ENCODE results near the gene LARP1. TPM values are rescaled to one million over a fixed set of nuclear protein-coding genes. Genes with fewer than 3 reads are reported as not detected.
"Not testable (repeated sequence)": the region's sequence is repeated elsewhere in the genome, so short reads cannot be mapped to it uniquely, and the experiment has no call there.

Gene LARP1
- total RNA-seq, 2 experiments from 2014 or later: 225 to 339 TPM

- no peak for ATAC-seq
- Mint-ChIP-seq H3K27me3 (no peaks in the 10 kb centered on the region), H3K27ac (no peak overlapping the region), H3K4me1 (no peaks in the 10 kb centered on the region), H3K4me3 (no peak overlapping the region), H3K9me3 (ENCODE audit: low read depth) (no peaks in the 10 kb centered on the region), H3K36me3 (ENCODE audit: low read depth) (no peaks in the 10 kb centered on the region)
- intact Hi-C loops (cut with DNase I, micrococcal nuclease): no loop called here
- ChIA-PET CTCF (no interaction called here), POLR2A (no interaction called here)
- DNase-seq: no peak
Observed at GRCh38 chr5:154722097-154722496, 33.1 kb upstream of the LARP1 start.

- DNase-seq (no peak), ATAC-seq (no peak)
- intact Hi-C loops (cut with DNase I, micrococcal nuclease): no loop called here
- ChIA-PET CTCF (no interaction called here), POLR2A (no interaction called here)
- H3K4me1 Mint-ChIP-seq: no peaks in the 10 kb centered on the region
- H3K4me3 Mint-ChIP-seq: no peak overlapping the region
- no peaks in the 10 kb centered on the region for H3K36me3 Mint-ChIP-seq (ENCODE audit: low read depth)
- no peaks in the 10 kb centered on the region for H3K9me3 Mint-ChIP-seq (ENCODE audit: low read depth)
- H3K27me3 Mint-ChIP-seq: no peaks in the 10 kb centered on the region
- no peak overlapping the region for H3K27ac Mint-ChIP-seq
Observed at GRCh38 chr5:154722936-154723335, 32.2 kb upstream of the LARP1 start.

- POLR2A ChIA-PET: no interaction called here
- Mint-ChIP-seq H3K36me3 (ENCODE audit: low read depth) (no peaks in the 10 kb centered on the region), H3K4me1 (no peaks in the 10 kb centered on the region), H3K27ac (no peak overlapping the region), H3K9me3 (ENCODE audit: low read depth) (no peaks in the 10 kb centered on the region), H3K27me3 (no peaks in the 10 kb centered on the region), H3K4me3 (no peak overlapping the region)
- ATAC-seq (no peak), DNase-seq (no peak)
- intact Hi-C loops (cut with DNase I, micrococcal nuclease): no loop called here
- CTCF ChIA-PET: interaction anchor here (0.6 kb wide), 1 partner anchor 57 kb away, joined by 4 read pairs; no protein-coding TSS in a partner anchor
Observed at GRCh38 chr5:154723740-154724505, 31.3 kb upstream of the LARP1 start.

GRCh38 chr5:154727361-154727760 lies 27.8 kb upstream of the LARP1 start:
- H3K27ac Mint-ChIP-seq: no peak overlapping the region
- no peaks in the 10 kb centered on the region for H3K27me3 Mint-ChIP-seq
- no peaks in the 10 kb centered on the region for H3K36me3 Mint-ChIP-seq (ENCODE audit: low read depth)
- peaks cover 3% of the 10 kb centered on the region for H3K9me3 Mint-ChIP-seq (ENCODE audit: low read depth)
- ATAC-seq: no peak
- POLR2A ChIA-PET: no interaction called here
- DNase-seq: no peak
- CTCF ChIA-PET: no interaction called here
- no peak overlapping the region for H3K4me3 Mint-ChIP-seq
- no peaks in the 10 kb centered on the region for H3K4me1 Mint-ChIP-seq
- intact Hi-C loops (cut with DNase I, micrococcal nuclease): no loop called here

GRCh38 chr5:154728939-154729588 lies 26.1 kb upstream of the LARP1 start:
- CTCF ChIA-PET: interaction anchor here (0.9 kb wide), 1 partner anchor 15 kb away, joined by 3 read pairs; no protein-coding TSS in a partner anchor
- intact Hi-C loops (cut with DNase I, micrococcal nuclease): no loop called here
- Mint-ChIP-seq H3K9me3 (ENCODE audit: low read depth) (peaks cover 3% of the 10 kb centered on the region), H3K4me1 (no peaks in the 10 kb centered on the region), H3K36me3 (ENCODE audit: low read depth) (no peaks in the 10 kb centered on the region), H3K27me3 (no peaks in the 10 kb centered on the region), H3K4me3 (no peak overlapping the region), H3K27ac (no peak overlapping the region)
- POLR2A ChIA-PET: interaction anchor here (0.7 kb wide), 1 partner anchor 209 kb away, joined by 3 read pairs; no protein-coding TSS in a partner anchor
- DNase-seq: no peak
- ATAC-seq: no peak

- Mint-ChIP-seq H3K36me3 (ENCODE audit: low read depth) (no peaks in the 10 kb centered on the region), H3K4me1 (no peaks in the 10 kb centered on the region), H3K27ac (no peak overlapping the region), H3K9me3 (ENCODE audit: low read depth) (peaks cover 3% of the 10 kb centered on the region), H3K4me3 (no peak overlapping the region), H3K27me3 (no peaks in the 10 kb centered on the region)
- POLR2A ChIA-PET: interaction anchor here (0.7 kb wide), 1 partner anchor 208 kb away, joined by 3 read pairs; no protein-coding TSS in a partner anchor
- ATAC-seq (no peak), DNase-seq (no peak)
- intact Hi-C loops (cut with DNase I, micrococcal nuclease): no loop called here
- CTCF ChIA-PET: interaction anchor here (0.9 kb wide), 1 partner anchor 16 kb away, joined by 3 read pairs; no protein-coding TSS in a partner anchor
Observed at GRCh38 chr5:154729613-154730012, 25.6 kb upstream of the LARP1 start.

GRCh38 chr5:154730761-154731160 lies 24.4 kb upstream of the LARP1 start:
- H3K36me3 Mint-ChIP-seq (ENCODE audit: low read depth); H3K4me3 Mint-ChIP-seq; H3K27ac Mint-ChIP-seq; DNase-seq; ATAC-seq; H3K4me1 Mint-ChIP-seq; H3K27me3 Mint-ChIP-seq; H3K9me3 Mint-ChIP-seq (ENCODE audit: low read depth); POLR2A ChIA-PET; intact Hi-C loops (cut with DNase I, micrococcal nuclease): not testable (repeated sequence)
- CTCF ChIA-PET: interaction anchor here (0.9 kb wide), 1 partner anchor 80 kb away, joined by 5 read pairs; no protein-coding TSS in a partner anchor

- ChIA-PET CTCF (interaction anchor here (1.3 kb wide), 1 partner anchor 128 kb away, joined by 3 read pairs; no protein-coding TSS in a partner anchor), POLR2A (no interaction called here)
- no peaks in the 10 kb centered on the region for H3K27me3 Mint-ChIP-seq
- no peaks in the 10 kb centered on the region for H3K36me3 Mint-ChIP-seq (ENCODE audit: low read depth)
- peaks cover 3% of the 10 kb centered on the region for H3K9me3 Mint-ChIP-seq (ENCODE audit: low read depth)
- H3K4me3 Mint-ChIP-seq: no peak overlapping the region
- ATAC-seq (no peak), DNase-seq (no peak)
- no peak overlapping the region for H3K27ac Mint-ChIP-seq
- H3K4me1 Mint-ChIP-seq: no peaks in the 10 kb centered on the region
- intact Hi-C loops (cut with DNase I, micrococcal nuclease): no loop called here
Observed at GRCh38 chr5:154732212-154732611, 23.0 kb upstream of the LARP1 start.

- no peak for ATAC-seq
- Mint-ChIP-seq H3K4me1 (no peaks in the 10 kb centered on the region), H3K4me3 (no peak overlapping the region), H3K36me3 (ENCODE audit: low read depth) (no peaks in the 10 kb centered on the region), H3K27me3 (no peaks in the 10 kb centered on the region), H3K9me3 (ENCODE audit: low read depth) (peaks cover 2% of the 10 kb centered on the region), H3K27ac (no peak overlapping the region)
- intact Hi-C loops (cut with DNase I, micrococcal nuclease): no loop called here
- POLR2A ChIA-PET: interaction anchor here (0.6 kb wide), 1 partner anchor 61 kb away, joined by 4 read pairs; no protein-coding TSS in a partner anchor
- DNase-seq: no peak
- CTCF ChIA-PET: no interaction called here
Observed at GRCh38 chr5:154734370-154735248, 20.6 kb upstream of the LARP1 start.

- H3K4me3 Mint-ChIP-seq; ATAC-seq; H3K4me1 Mint-ChIP-seq; H3K27me3 Mint-ChIP-seq; H3K9me3 Mint-ChIP-seq (ENCODE audit: low read depth); H3K27ac Mint-ChIP-seq; intact Hi-C loops (cut with DNase I, micrococcal nuclease); DNase-seq; H3K36me3 Mint-ChIP-seq (ENCODE audit: low read depth); CTCF ChIA-PET: not testable (repeated sequence)
- POLR2A ChIA-PET: interaction anchor here (0.6 kb wide), 1 partner anchor 62 kb away, joined by 4 read pairs; no protein-coding TSS in a partner anchor
Observed at GRCh38 chr5:154735362-154735761, 19.8 kb upstream of the LARP1 start.

GRCh38 chr5:154736372-154736771 lies 18.8 kb upstream of the LARP1 start:
- H3K27me3 Mint-ChIP-seq; intact Hi-C loops (cut with DNase I, micrococcal nuclease); H3K4me3 Mint-ChIP-seq; H3K27ac Mint-ChIP-seq; H3K9me3 Mint-ChIP-seq (ENCODE audit: low read depth); H3K36me3 Mint-ChIP-seq (ENCODE audit: low read depth); ATAC-seq; H3K4me1 Mint-ChIP-seq; DNase-seq; POLR2A ChIA-PET; CTCF ChIA-PET: not testable (repeated sequence)
